Glomerular visceral epithelial cell (primary cell): ENCODE results near the gene PPP2R5C.

Source experiments
- DNase-seq: peaks from one replicate; pipeline ENCODE4 v3.0.0-alpha.2; 2016; ENCODE audit errors: extremely low spot score

The PPP2R5C gene

DNA sequence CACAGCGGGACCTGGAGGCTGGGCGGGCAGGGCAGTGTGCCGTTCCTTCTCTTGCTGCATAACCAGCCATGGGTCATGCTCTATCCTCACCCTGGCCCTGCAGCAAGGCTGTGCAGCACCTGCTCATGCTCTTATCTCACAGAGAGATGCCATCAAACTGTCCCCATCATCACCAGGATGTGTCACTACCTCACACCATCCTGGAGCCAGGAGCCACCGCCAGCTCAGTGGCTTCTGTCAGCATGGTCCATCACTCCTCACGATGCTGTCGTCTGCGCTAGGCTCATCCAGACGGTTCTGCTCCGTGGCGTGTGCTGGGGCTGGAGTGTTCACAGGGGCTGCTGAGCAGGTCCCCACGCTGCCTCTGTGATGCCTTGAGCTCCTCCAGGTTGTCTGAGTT lies 125.7 kb downstream of the PPP2R5C start:
- no peak for DNase-seq

DNA sequence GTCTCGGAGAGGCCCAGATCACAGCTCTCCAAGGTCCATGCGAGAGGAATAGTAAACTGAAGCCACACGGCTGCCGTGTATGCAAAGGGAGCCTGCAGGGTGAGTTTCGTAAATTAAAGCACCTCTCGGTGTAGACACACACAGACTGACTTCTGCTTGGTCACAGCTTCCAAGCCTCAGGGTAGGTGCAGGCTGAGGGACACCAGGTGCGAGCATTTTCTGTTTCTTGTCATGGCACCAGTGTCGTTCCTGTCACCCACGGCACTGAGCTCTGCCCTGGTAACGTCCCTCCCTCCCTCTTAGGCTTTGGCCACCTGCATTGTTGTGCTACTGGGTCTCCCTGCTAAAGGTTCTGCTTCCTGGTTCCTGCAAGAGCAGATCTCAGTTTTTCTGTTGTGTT lies 126.7 kb downstream of the PPP2R5C start:
- no peak for DNase-seq

DNA sequence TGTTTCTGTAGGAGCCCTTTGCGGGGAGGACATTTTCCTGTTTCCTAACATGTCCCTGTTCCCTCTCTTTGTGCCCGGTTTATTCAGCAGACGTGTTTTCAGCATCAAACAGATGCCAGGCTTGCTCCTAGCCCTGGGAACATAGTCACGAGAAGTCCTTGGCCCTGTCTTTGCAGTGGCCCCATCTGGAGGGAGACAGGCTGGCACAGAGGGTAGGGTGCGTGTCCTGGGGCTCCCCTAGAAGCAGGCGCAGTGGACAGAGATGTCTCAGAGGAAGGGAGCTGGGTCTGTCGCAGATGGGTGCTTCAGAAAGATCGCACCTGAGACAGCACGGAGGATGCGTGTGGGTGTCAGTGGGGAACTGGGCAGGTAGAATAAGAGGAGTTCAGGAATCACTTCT lies 127.9 kb downstream of the PPP2R5C start:
- DNase-seq: no peak

DNA sequence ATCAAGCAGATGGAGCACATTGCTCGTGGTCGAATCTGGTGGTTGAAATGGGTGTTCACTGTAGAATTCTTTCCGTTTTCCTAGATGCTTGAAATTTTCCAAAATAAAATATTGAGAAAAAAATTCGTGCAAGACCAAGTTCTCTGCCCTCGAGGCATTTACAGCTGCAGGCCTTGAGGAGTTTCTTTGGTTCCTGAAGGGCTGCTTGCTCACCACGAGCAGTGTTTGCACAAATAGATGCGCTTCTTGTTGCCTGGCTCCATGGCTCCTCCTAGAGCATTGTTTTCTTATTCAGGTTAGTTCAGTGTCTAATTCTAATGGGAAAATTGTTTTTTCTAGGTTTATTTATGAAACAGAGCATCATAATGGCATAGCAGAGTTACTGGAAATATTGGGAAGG lies 128.4 kb downstream of the PPP2R5C start:
- no peak for DNase-seq

DNA sequence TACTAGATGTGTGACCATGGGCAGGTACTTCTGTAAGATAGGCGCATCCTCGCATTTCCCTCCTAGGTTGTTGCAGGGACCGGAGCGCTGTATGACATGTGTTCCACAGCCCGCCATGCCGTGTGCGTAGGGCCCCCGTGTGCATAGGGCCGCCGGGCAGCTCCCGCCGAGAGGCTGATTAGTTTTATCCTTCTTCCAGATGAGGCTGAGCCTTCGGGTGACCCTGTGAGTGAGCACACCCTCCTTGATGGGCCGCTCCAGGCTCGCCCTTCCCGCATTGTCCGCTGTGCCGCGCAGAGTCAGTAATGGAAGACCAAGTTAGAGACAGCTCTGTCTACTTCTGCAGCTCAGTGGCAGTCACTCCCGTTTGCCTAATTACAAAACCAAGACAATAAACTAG lies 130.0 kb downstream of the PPP2R5C start:
- no peak for DNase-seq

DNA sequence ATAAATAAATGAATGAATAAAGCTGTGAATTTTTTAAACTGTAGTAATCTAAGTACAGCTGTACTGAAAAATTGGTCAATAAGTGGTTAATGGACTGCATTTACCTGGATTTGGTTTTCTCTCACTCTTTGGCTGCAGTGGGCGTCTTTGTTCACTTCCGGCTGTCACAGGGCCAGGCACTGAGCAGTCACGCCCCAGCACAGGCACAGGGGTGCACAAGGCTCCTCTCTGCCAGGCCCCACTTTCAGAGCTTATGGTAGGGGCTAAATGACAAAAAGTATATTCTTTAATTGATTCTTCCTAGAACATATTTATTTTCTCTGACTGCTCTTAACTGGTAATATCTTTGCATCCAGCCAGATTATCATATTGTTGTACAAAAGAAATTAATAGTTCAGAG lies 132.2 kb downstream of the PPP2R5C start:
- DNase-seq: no peak

DNA sequence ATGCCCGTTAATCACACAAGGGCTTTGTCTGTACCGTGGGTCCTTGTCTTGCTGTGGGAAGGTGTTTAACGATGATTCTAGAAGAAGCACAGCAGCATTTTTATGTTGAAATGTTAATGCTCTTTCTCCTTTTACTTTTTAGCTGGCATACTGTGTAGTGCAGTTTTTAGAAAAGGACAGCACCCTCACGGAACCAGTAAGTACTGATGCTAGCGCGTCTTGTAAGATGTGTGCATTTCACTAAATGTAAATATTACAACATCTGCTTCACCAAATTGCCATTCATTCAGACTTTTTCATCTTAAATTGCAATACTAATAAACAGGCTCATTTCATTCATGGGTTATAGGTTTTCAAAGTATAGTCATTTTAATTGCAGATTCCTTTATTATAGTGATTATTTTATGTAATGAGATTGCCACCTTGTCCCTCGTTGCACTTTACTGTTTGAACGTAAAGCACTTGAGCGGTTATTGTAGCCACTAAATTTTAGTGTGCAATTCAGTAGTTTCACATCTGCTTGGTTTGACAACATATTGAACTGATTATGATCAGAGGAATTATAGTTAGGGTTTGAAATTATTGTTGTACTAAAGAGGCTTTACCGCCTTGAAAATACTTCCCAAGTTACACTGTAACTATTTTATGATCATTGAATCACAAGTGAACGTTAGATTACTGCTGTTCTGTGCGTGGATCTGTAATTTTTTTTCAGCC lies 133.0 kb downstream of the PPP2R5C start:
- DNase-seq: no peak

DNA sequence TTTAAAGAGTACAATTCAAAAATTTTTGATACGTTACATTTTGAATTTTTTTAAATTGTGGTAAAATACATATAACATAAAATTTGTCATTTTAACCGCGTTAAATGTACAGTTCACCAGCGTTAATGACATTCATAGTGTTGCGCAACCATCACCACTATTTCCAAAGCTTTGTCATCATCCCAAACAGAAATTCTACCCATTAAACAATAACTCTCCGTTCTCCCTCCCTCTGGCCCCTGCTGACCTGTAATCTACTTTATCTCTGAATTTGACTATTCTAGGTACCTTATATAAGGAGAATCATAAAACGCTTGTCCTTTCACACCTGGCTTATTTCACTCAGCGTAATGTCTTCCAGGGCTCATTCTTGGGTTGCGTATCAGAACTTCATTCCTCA lies 133.7 kb downstream of the PPP2R5C start:
- no peak for DNase-seq

DNA sequence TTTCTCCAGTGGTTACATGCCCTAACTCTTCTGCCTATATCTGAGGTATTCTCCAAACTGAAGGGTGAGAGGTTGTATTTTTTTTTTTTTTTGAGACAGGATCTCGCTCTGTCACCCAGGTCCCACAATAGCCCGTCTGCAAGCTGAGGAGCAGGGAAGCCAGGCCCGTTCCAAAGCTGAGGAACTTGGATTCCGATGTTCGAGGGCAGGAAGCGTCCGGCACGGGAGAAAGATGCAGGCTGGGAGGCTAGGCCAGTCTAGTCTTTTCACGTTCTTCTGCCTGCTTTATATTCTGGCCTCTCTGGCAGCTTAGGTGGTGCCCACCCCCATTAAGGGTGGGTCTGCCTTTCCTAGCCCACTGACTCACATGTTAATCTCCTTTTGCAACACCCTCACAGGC lies 135.8 kb downstream of the PPP2R5C start:
- DNase-seq: no peak

DNA sequence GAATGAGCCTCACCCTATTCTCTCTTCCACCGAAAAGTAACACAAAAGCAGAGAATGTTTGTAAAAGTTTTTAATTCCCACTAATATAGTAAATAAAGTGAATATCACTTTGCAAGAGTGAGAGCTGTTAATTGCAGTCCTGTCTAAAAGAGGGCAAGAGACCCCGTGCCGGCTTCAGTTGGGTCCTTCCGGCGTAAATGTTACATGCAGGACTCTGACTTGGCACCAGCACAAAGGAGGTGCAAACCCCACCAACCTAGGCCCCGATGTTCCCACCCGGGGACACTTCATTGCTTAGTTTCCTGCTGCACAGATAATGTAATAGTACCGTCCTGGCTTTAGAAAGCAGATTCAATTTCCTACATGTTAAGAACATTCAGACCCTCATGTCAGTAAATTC lies 136.9 kb downstream of the PPP2R5C start:
- no peak for DNase-seq

DNA sequence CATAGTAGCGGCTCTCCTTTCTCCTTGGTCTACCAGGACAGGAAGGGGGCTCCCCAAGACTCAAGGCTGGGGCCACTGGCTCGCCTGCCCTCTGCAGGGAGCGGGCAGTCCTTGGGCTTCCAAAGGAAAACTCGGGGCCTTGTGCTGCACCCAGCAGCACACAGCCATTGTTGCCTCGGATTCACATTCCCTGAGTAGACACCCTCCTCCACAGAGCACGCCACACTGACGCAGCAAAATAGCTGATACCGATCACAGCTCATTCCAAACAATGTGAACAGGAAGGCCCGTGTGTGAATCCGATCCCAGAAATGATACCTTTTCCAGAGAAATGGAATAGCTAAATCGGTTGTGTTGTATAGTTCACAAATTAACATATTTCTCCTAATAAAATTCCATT lies 137.8 kb downstream of the PPP2R5C start:
- DNase-seq: no peak

DNA sequence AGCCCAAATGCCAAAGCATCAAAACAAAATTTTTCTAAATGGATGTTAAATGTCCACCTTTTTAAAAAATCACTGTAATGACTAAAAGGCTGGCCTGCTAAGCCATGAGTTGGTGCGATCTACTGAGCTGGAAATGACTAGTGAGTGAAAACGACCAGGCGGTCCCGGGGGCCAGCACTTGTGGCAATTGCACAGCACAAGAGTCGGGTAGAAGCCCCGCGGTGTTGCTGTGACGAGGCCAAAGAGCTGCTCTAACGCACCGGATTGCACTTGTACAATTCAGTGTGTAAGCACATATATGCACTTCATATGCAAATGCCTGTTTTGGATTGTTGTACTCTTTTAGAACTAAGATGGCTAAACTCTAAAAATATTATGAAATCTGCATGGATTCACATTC lies 138.7 kb downstream of the PPP2R5C start:
- no peak for DNase-seq

DNA sequence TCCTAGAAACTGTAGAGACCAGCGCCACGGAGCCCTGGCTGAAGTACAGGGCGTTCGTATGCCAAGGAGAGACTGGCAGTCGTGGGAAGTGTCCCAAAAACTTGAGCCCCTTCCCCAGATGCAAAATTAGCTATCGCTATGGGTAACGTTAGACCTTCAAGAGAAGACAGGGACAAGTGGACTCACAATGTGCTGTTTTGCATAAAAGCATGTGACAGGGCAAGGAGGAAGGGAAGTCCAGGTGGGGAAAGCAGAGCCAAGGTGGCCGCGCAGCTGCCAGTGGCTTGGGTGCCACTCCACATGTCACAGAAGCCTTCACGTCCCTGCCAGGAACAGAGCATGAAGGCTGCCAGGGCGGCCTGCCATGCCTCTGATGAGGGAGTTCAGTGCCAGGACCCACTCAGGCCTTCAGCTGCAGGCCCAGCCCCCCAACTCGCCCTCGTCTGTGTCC lies 141.6 kb downstream of the PPP2R5C start:
- DNase-seq: no peak

DNA sequence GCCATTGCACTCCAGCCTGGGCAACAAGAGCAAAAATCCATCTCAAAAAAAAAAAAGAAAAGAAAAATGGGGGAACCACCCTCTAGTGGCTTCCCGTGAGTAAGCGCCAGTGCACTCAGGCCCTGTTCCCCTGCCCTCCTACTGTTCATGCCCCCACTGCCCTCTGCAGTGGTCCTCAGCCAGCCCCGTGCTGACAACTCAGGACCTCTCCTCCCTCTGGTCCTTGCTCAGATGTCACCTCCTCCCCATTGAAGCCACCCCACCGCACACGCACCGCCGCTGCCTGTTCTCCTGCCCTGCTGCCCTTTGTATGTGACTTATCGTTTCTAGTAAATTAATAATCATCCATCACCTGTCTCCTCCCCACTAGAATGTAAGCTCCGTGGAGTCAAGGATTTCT lies 144.1 kb downstream of the PPP2R5C start:
- DNase-seq: no peak

DNA sequence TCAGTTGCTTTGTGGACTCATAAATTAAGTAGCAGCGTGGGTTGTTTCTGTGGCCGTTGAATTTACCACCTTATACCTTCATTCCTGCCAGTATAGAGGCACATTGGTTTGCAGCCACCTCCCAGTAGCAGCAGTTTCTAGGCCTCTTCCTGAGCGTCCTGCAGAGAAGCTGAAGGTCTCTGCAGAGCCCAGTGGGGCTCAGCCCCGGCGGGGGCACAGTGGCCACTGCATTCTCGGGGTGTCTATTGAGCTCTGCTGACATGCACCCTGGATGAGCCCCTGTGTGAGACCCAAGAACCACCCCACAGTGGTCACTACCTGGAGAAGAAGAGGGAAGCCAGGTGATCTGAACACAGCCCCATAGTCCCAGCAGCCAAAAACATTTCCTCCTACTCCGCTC lies 145.1 kb downstream of the PPP2R5C start:
- DNase-seq: no peak

DNA sequence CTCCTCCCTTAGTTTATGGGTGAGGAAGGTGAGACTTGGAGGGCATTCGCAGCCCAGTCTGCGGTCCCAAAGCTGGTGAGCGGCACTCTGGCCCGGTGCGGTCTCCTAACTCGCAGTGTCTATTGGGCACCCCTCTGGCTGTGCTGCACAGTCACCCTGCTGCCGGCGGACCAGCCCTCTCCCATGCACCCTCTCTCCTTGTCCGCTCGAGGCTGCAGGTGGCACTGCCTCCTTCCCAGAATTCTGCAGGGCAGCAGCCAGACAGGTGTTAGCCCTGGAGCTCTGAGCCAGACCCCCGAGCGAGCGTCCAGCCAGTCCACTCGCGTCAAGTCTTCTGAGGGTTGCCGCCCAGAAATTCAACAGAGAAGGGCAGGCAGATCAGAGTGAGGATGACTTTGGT lies 146.1 kb downstream of the PPP2R5C start:
- DNase-seq: no peak

DNA sequence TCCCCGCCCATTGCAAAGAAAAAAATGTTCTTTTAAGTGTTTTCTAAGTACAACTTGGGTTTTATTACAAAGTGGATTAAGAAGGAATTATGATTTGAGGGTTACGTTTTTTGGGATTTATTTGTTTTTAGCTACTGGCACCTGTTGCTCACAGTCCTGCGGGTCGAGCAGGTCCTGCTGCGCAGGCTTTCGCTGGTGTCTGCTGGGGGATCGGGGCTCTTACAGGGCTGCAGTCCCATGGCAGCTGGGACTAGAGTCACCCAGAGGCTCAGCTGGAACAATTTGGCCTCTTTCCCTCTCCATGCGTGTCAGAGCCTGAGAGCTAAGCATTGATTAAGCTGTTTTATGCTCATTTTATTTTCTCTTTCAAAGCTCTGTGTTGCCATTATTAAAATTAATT lies 147.3 kb downstream of the PPP2R5C start:
- no peak for DNase-seq

DNA sequence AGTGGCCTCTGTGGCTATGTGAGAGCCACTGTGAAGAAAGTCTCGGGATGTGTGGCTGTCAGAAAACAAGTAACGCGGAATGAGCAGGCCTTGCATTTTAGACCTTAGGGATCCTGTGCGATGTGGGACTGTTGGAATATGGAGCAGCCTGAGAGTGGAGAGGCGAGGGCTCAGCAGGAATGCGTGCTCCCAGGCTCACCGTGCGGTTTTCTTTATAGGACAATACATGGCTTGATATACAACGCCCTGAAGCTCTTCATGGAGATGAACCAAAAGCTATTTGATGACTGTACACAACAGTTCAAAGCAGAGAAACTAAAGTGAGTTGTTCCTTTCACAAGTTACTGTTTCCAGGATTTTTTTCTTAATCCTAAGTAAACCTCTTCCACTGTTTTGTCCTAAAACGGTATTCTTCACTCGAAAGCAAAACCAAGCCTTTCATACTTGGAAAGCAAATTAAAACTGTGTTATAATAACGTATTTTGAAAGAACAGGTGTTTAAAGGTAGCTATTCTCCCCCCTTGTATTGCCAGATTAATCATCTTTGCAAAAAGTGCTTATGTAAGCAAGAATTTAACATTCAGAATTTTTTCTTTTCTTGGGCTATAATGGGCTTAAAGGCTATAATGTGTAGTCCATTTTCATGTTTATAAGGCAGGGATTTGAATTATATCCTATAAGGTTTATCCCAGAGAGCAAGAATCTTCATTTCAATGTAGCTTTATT lies 148.0 kb downstream of the PPP2R5C start:
- no peak for DNase-seq

DNA sequence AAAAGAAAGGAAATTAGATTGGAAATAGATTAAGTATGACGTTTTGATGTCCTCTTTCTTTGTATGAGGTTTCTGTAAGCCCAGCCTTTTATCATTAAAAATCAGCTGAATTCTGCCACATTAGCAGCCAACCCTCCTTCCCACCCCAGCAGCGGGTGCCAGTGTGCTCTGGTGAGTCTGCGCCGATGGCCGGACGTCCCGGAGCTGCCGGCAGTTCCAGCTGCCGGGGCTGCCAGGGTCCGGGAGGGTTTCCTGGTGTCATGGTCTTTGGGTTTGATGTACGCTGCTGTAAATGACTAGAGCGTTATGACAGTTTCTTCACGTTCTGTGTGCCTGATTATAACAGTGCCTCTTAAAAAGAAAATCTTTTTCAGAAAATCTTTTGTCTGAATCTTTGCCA lies 151.3 kb downstream of the PPP2R5C start:
- DNase-seq: no peak

DNA sequence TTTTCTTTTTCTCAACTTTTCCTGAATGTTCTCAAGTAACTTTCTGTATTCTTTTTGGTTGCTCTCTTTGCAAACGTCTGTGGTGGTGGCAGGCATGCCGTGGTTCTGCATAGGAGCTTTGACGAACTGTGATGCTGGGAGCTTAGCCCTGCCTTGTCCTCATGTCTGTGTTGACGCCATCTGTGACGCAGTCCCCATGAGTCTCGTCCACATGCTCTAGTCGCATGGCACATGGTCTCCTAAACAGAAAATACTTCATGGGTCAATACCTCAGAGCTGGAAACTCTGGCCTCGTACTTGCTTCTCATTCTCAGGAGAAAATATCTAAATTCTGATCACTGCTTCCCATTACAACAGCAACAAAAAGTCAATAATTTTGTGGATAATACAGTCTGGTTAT lies 152.6 kb downstream of the PPP2R5C start:
- no peak for DNase-seq

DNA sequence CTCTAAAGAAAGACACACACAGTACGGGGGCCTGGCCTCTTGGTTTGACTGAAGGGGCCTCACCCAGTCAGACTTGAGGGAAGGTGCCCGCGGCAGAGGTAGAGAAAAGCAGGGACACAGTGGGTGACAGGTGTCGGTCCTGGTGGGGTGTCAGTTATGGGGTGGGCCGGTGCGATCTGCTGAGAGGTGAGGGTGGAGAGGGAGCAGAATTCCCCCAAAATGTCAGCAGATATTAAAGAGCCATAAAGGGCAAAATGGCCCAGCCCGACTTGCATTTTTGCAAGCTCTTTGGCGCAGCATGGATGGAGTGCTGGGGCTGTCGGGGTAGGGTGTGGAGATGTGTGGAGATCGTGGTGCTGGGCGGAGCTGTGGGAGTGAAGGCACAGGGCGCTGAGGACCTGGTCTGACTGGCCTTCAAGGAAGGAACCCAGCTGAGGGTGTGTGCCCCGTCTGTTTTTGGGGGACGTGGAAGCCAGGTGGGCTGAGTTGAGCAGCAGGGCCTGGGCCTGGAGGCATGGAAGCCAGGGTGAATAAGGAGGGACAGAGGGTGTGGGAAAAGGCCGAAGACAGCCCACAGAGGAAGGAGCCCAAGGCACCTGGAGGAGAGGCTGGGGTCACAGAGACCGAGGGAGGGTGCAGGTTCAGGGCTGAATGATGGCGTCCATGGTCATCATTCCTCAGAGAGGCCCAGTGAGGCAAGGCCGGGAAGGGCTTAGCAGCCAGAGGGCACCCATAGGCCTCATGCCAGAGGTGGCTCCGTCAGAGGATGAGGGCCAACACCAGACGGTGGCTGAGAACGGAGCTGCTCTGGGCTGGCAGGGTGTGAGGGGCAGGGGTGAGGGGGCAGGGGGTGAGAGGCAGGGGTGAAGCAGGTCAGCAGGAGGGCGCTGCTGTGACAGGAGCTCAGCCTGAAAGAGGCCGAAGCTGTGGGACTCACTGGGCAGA lies 154.6 kb downstream of the PPP2R5C start:
- DNase-seq: no peak

DNA sequence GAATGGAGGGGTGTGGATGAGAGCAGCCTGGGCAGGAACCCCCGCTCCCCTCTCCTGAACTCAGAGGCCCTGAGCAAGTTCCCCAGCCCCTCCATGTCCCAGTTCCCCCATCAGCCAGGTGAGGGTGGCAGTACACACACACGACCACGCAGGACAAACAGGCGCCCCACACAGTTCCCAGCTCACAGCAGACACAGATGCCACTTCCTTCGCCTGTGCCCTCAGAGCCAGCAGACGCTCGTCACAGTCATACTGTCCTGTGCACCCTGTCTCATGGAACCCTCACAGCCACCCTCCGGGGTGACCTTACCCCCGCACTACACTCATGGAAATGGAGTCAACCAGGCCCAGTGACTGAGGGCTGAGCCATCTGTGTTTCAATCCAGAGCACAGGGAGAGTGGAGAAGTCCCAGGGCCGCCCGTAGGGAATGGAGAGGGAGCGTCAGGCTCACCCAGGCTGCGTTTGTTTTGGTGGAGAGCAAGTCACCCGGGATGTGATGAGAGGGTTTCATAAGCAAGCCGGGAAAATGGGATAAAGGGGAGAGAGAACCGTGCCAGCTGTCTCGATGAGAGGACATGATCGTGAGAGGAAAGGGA lies 155.4 kb downstream of the PPP2R5C start:
- no peak for DNase-seq
